GM10847 (cell line): ENCODE measurements around the gene ANKRD1.

Source experiments
- POLR2A ChIP-seq: IDR thresholded peaks from 2 replicates; pipeline ENCODE4 v1.6.1; 2011; ENCODE audit not compliant: insufficient read length; ENCODE audit errors: extremely low read depth

The ANKRD1 gene

DNA sequence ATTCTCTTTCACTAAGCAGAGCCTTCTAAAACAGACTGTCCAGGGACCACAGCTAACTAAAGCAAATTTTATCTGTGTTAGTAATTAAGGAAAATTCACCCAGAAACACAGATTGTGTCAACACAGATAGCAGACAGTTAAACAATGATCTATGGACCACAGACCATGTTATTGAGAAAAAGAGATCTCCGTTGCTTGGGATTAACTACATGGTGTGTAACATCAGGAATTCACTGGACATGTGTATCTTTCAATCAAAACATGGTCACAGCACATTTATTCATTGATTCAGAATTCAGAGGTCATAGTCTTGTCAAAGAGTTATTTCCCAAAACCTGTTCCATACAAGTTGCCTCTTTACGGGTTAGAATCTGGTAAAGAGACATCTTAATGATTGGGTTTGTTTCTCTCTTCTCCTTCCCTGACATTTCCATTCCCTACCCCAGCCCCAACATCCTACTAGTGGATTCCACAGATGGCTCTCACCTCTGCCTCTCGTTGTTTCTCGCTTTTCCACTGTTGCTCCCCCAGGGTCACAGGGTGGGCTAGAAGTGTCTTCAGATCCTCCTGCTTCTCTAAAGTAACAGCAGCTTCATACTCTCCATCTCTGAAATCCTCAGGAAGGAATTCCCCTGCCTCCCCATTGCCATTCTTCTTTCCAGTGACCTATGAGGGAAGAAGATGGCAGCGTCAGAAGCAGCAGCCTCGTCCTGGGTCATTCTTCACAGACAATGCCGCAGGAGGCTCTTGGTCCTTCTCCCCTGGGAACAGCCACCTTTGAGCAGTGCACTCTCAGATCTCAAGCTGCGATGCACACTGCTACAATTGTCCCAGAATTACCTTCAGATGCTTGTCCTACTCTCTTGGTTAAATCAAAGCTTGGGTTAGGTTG, 958 bp downstream of the ANKRD1 start:
- no peak for TF ChIP-seq POLR2A

DNA sequence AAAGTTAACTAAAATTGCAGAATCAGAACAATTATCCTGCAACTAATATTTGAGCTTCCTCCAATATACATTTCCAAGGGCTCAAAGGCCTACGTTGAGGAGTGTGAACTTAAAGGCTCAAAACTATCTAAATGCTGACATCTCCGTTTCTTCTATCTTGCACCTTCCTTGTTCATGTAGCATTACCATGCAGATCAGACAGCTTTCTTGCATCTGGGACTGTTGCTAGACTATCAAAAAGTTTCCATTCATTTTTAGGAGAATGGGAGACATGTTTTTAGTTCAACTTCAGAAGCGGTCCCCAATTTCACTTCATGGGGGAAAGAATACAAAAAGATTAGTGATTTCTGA, 2.9 kb downstream of the ANKRD1 start:
- no peak for TF ChIP-seq POLR2A

DNA sequence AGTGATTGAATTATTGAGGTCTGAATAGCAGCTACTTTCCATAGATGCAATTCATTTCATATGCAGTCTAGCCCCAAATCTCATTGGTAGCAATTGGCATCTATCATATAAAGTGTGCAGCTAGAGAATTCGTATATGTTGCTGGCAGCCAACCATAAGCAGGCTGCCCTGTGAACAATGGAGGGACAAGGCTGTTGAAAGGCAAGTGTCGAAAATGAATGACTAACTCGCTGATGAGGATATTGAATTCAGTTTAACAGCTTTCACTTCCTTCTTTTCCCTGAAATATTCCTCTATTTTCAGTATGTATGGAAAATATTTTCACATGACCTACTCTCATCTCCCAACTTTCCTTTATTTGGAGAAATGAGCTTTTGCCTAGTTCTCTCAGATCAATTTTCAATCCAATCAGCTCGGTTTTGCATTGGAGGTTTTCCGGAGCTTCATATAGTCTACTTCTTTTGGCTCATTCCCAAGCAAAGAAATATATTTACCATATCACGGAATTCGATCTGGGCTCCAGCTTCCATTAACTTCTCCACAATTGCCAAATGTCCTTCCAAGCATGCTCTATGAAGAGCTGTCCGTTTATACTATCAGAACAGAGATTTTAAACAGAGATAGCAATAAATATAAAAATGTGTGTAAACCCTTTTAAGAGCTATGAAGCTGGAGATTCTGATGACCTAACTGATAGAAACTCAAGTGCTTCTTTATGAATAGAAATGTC, 3.5 kb downstream of the ANKRD1 start:
- no peak for TF ChIP-seq POLR2A

DNA sequence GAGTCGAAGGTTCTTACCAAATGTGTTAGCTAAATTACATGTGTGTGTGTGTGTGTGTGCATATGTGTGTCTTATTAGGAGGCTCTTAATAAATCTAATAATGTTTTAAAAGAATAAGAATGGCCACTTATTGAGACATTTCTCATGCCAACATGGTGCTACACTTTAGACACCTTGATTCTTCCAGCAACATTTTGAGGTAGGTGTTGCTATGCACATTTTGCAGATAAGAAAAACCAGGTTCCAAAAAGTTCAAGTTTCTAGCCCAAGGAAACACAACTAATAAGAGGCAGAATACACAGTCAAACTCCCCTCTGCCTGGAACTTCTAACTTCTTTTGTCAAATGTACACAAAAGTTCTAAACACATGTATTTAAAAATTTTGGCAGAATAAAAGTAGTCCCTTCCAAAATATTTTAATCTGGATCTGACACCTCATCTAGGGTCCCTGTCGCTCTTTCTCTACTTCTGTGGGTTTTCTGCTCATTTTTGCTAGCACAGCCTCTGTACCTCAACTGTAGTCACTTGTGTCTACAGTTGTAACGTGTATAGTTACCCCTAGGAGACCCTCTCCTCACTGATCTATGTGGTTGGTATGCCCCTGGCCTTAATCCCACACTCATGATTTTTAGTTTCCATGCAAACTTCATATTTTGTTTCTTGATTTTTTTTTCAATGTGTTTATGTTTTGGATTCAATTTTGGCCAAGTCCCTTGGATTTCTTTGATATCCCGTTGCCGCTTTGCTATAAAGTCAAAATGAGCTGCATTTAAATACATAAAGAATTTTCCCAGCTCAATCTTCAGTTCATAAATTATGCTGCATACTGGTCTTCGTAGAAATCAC, 4.3 kb downstream of the ANKRD1 start:
- no peak for TF ChIP-seq POLR2A

DNA sequence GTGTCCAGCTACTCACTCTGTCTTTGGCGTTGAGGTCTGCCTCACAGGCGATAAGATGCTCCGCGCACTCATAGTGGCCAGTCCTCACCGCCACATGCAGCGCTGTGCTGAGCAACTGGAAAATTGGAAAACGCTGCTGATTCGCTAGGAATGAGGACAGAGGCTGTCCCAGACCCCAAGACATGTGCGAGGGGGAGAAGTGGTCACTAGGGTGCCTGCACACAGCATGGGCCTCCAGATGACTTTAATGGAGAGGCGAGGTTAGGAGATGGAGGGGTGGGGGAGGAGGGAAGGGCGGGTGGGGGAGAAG, 5.2 kb downstream of the ANKRD1 start:
- TF ChIP-seq POLR2A, result no peak

DNA sequence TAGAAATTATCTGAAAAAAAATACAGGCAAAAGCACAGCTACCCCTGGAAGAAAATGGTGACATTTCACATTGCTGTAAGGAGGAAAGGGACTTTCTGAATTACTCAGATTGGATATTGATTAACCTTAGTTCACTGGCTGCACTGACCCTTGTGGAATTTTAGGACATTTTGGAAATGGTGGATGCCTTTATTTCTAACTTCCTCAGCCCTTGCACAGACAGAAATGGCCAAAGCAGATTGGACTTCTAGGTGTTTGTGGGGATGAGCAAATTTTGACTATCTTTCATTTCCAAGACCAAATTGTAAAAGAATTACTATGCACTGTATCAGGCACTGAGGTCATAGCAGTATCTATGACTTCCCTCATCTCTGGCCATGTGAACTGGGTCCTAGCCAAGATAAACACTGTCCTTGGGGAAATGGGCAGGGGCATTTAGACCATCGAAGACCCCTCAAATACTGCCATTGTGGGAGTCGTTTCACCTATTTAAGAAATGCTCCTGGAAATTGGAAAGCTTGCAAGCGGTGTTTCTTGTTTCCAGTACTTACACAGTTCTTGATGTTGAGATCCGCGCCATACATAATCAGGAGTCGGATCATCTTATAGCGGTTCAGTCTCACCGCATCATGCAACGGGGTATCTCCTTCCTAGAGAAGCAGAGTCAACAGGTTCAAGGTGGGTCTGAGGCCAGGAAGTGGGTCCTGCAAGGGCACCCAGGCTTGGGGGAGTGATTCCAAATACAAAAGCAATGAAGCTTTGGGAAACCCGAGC, 5.7 kb downstream of the ANKRD1 start:
- TF ChIP-seq POLR2A, result no peak

DNA sequence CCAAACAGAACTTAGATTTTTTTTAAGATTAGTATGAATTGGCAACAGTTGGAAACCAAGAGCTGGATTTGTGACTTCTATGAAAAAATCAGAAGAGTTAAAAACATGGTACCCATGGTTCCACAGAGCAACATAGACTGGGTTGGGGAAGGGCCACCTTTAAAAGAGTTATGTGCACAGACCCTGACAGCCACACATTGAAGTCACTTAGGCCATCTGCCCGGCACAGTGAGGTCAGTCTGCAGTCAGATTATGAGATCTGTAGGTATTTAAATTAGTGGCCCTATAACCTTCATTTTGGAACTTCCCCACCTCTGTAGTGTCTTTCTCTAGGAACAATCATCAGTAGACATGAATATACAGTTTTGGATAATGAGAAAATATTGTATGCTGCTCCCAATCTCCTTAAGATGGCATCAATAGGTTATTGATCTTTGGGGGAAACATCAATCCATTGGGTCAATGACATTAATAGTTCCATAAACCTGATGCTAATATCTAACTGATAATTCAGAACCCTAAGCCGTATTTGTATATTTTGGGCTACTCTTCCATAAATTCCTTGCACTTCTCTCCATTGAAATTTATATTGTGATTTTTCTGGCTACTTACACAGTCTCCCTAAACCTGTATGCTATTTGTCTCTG, 7.0 kb downstream of the ANKRD1 start:
- no peak for TF ChIP-seq POLR2A

DNA sequence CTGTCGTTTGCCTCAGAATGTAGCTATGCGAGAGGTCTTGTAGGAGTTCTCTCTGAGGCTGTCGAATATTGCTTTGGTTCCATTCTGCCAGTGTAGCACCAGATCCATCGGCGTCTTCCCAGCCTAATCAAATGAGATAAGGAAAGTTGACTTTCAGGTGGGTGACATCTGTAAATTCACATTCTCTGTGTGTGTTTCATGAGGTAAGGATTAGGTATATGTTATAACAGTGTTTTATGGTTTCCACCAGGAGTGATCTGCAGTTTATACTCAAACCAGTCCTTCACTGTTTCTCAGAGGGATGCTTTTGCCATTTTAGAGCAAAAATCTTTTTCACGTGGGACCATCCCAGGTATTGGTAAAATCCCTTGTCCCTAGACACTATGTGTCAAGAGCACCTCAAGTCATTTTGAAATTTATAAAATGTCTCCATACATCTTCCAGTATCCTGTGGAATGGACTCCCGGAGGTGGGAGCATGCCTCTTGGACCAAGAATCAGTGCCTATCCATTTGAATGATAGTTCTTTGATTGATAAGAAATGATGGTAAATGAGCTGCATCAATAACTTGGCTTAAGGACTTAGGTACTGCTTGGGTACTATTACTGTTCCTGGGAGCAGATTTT, 7.9 kb downstream of the ANKRD1 start:
- no peak for TF ChIP-seq POLR2A

DNA sequence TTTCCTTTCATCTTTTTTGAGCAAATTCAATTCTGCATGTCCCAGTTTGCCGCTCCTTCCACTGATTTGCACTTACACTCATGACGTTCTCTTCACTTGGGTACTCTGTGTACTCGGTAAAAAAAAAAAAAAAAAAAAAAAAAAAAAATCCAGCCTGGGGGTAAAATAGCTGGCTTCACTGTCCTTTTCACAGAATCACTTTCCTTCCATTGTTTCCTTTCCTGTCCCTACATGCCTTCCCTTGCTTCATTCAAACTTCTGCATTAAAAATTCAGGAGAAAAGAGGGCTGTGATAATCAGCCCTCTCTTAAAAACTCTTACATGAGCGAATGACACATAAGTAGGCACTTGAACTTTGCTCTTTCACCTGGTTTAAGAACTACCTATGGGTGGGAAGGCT, 8.7 kb downstream of the ANKRD1 start:
- no peak for TF ChIP-seq POLR2A

DNA sequence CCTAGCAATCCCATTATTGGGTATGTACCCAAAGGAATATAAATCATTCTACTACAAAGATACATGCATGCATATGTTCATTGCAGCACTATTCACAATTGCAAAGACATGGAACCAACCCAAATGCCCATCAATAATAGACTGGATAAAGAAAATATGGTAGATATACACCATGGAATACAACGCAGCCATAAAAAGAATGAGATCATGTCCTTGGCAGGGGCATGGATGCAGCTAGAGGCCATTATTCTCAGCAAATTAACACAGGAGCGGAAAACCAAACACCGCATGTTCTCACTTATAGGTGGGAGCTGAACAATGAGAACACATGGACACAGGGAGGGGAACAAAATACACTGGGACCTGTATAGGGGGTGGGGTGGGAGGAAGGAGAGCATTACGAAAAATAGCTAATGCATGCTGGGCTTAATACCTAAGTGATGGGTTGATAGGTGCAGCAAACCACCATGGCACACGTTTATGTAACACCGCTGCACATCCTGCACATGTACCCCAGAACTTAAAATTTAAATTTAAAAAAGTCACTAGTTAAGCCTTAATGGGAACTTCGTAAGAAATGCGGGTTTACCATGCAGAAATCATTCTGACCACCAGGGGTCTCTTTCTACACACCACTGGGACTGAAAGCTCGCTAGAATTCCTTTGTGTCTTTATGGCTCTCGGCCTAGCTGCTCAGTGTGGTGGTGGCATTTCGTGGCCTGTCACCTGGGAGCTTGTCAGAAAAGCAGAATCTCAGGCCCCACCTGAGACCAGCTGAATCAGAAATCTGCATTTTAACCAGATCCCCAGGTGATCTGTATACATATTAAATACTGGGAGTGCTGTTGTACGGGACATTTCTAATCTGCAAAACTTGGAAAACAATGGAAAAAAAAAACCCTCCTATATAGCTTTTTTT, 9.5 kb downstream of the ANKRD1 start:
- TF ChIP-seq POLR2A, result no peak

DNA sequence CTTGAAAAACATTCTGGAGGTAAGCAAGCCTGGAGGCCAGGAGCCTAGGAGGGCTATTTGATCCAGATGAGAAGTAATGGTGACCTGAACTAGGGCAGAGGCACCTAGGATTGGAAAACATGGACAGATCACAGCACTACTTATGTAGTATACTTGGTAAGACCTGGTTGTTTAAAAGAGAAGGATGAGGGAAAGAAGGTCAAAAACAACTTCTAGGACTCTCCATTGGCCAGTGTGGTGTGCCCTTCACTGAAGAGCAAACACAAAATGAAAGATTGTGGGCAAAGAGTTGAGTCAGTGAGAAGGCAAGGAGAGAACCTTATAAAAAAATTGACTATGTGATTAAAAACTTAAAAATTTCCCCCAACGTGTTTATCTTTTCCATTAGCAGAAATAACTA, 14.3 kb downstream of the ANKRD1 start:
- TF ChIP-seq POLR2A, result no peak

DNA sequence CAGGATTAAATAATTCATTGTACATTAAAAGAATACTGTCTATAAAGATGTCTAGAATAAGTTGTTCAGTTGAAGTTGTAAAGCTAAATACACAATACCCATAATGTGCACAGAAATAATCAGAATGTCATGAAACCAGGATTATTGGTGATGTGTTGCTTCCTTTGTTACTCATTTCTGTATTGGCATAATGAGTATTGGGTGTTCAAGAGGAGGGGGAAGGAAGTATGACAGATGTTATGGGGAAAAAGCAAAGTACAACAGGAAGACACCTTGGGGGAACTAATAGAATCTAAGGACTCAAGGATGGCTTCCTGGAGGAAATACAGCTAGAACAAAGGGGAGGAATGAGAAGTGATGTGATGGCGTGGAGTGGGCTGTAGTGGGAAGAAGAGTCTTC, 15.0 kb downstream of the ANKRD1 start:
- TF ChIP-seq POLR2A, result no peak

DNA sequence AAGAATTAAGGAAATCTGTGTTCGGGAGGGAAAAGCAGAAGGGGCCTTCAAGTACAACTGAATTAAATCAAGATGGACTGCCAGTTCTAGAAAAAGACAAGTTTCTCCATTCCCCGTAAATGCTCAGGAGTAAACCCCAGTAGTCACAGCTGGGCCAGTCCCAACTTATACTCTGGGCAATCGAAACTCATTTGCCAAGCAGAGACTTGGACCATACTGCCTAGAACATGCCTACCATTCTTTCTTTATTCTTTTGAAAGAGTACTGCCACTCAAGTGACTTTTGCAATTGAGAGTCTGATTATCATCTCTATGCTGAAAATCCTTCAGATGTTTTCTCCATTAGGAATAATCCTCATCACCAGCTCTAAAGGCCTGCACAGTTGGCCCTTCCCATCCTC, 27.7 kb downstream of the ANKRD1 start:
- no peak for TF ChIP-seq POLR2A
